Limb (tissue), 2 donors: ENCODE results near the gene KPNA6.

Source experiments
- DNase-seq, 2 donors: peaks; one replicate each; pipeline ENCODE4 v3.0.0-alpha.2; 2016; ENCODE audit errors: extremely low spot score in 2 of 2

Gene KPNA6

DNA sequence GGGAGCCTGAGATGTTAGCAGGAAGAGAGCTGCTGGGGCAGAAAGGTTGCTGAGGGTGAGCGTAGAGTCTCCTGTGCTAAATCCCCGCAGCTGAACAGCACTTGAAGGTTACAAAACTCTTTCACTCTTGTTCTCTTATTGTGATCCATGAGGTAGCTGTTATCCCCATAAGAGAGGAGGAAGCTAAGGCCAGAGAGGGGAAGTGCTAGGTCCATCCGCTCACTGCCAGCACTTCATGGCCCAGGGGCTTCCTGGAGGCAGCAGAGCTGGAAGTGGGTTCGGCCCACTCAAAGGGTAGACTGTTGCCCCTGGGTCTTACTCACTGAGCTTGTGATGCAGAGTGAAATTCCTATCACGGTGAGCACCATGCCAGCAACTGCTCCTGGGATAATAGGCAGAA, 108.7 kb downstream of the KPNA6 start:
- no peak for DNase-seq

DNA sequence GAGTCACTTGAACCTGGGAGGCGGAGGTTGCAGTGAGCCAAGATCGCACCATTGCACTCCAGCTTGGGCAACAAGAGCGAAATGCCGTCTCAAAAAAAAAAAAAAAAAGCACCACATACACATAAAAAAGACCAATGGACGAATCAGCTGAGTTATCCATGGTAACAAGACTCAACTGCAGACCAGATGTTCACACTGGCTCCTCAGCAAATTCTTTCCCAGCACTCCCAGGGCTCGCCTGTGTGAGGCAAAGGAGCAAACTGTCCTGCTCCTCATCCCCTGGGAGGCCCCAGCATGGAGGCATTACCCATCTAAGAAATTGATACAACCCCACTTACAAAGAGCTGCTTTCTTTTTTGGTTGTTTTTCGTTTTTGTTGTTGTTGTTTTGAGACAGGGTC, 111.2 kb downstream of the KPNA6 start:
- DNase-seq, result no peak

DNA sequence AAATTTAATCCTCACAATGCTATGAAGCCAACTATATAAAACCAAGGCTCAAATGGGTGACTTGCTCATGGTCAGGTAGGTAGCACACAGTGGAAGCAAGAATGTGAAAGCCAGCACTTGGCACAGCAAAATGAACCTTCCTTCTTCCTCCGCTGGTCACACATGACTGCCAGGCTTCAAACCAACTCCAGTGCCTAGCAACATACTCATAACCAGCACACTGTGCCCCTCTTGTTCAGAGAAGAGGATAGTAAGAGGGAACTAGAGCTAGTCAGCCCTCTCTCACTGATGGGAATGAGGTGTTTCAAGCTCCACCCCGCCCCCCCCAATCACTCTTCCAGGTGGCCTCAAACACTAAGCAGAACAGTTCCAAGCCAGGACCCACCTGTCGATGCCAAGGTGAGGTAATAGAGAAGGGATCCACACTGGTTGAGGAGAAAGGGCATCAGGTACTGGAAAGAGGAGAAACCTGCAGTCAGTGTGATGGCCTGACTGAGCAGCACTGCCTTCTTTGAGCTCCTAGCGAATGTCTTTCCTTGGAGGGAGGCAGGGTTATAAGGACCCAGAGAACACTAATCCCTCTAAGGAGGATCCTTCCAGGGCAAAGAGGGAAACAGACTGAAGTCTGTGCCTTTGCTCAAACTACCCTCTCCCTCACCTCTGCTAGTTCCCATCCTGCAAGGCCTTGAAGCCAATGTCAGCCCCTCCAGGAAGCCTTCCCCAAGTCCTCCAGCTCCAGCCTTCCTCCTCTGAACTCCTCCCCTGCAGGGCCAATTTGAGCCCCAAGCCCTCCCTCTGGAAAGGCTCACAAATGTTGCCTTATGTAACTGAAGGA, 113.1 kb downstream of the KPNA6 start:
- no peak for DNase-seq

DNA sequence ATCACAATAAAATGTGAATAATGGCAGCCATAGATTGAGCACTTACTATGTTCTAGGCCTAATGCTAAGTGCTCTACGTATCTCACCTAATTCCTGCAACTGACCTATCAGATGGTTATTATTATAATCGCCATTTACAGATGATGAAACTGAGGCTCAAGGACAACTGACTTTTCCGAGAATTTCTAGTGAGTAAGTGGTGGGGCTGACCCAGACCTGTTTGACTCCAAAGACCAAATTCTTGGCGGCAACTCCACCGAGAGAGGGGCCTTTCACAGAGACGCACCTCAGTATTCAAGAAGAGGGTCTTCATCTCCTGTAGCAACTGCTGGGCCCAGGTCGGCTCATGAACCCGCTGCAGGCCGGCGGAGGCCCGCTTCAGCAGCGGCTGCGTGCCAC, 113.7 kb downstream of the KPNA6 start:
- no peak for DNase-seq

DNA sequence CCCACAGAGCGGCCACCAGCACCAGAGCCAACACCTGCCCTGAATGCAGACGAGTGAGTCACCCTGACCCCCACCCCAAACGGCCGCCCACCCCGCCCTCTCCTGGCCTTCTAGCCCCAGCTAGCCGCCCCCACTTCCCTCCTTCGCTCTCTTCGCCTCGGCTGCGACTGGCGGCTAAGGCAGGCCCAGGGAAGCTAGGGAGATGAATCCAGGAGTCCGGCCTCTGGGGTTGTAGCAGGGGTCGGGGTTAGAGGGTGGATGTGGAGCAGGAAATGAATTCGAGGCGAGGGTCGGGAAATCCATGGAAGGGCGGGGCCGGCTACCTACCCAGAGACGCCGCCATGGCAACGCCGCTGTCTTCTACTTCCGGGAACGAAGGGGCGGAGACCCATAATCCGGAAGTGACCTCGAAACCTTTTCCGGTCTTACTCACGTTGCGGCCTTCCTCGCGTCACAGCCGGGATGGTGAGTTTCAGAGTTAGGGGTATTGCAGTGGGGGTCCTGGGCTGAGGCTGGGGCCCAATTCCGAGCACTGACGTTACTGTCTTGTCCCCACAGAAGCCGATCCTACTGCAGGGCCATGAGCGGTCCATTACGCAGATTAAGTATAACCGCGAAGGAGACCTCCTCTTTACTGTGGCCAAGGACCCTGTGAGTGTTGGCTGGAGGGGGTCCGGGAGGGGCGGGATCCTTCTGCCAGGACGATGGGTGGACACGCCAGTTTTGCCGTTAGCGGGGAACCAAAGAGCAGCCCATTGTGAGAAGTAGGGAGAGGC, 114.3 kb downstream of the KPNA6 start, which contains the start of the genes EIF3I and TMEM234:
Gene EIF3I, plus strand, starts transcription at position 428 of the 776 bp plus-strand sequence. Its CDS starts 35 bp downstream, at position 463.
Gene TMEM234, minus strand, starts transcription at position 374 of the 776 bp plus-strand sequence. Its CDS starts 31 bp downstream, at position 343.
- peak; percentile 93 to 95 for DNase-seq

DNA sequence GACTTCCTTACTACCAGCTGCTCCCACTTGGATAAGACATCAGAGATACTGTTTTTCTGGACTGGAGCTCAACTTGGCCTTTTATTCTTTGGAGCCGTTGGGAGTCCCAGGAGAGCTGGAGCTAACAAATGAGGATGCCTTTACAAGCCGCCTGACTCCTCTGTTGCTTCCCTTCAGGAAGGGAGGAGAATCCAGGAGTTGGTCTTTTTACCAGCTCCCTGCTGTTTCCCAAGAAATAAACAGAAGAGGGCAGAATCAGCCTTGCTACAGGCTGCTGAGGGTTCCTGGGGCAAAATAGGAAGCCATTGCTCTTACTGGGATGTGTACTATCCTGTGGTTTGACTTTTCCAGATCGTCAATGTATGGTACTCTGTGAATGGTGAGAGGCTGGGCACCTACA, 115.8 kb downstream of the KPNA6 start:
- no peak for DNase-seq

DNA sequence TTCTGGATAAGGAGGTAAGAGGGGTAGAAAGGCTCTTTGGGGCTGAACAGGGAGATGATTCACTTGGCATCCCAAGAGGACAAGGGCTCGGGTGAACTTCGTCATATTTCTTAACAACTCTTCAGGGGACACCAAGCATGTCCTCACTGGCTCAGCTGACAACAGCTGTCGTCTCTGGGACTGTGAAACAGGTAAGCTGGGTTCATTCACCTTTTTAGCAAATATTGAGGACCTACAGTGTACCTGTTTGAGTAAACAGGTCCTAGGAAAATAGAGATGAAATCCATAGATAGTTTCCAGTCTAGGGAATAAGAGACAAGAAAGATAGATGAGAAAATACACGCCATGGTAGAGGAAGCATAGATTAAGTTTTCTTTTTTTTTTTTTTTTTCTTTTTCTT, 116.4 kb downstream of the KPNA6 start:
- no peak for DNase-seq
